Measurements from ENCODE around the gene NSMF.

The NSMF gene

GRCh38 chr9:137491735-137492432 is 32.8 kb upstream of the NSMF start:
- no peak for DNase-seq

- no peak for DNase-seq
Measured at GRCh38 chr9:137490532-137491186, 31.5 kb upstream of the NSMF start.

GRCh38 chr9:137488906-137489305 is 29.8 kb upstream of the NSMF start:
- DNase-seq, result no peak

- no peak for DNase-seq
Measured at GRCh38 chr9:137488327-137488653, 29.2 kb upstream of the NSMF start.

- no peak for DNase-seq
Measured at GRCh38 chr9:137487454-137488326, 28.6 kb upstream of the NSMF start.

- no peak for DNase-seq
Measured at GRCh38 chr9:137486545-137487453, 27.7 kb upstream of the NSMF start.

- DNase-seq, result no peak
Measured at GRCh38 chr9:137486141-137486490, 27.0 kb upstream of the NSMF start.

- DNase-seq, result no peak
Measured at GRCh38 chr9:137485343-137486140, 26.4 kb upstream of the NSMF start.

- no peak for DNase-seq
Measured at GRCh38 chr9:137484551-137485315, 25.6 kb upstream of the NSMF start.

- DNase-seq, result no peak
Measured at GRCh38 chr9:137482094-137482781, 23.1 kb upstream of the NSMF start.

- no peak for DNase-seq
Measured at GRCh38 chr9:137480686-137481683, 21.9 kb upstream of the NSMF start.

GRCh38 chr9:137479892-137480685 is 21.0 kb upstream of the NSMF start:
- DNase-seq, result no peak

- no peak for DNase-seq
Measured at GRCh38 chr9:137478962-137479861, 20.1 kb upstream of the NSMF start.

- DNase-seq, result no peak
Measured at GRCh38 chr9:137478613-137478961, 19.5 kb upstream of the NSMF start.

- DNase-seq, result no peak
Measured at GRCh38 chr9:137477778-137478612, 18.9 kb upstream of the NSMF start.

- DNase-seq, result no peak
Measured at GRCh38 chr9:137476856-137477255, 17.7 kb upstream of the NSMF start.

Data from NCI-H446 (cell line).